B cell (primary cell): ENCODE results near the gene SENP1. TPM values are rescaled to one million over a fixed set of nuclear protein-coding genes. Genes with fewer than 3 reads are reported as not detected.

Experiments
- ATAC-seq: fragments of 200-7000 bp; cut with Tn5 transposase; one replicate; pipeline ENCODE4 v1.10.0; 2021; ENCODE audit warnings: low read depth, mild to moderate bottlenecking, moderate number of reproducible peaks, moderate library complexity
- CTCF ChIA-PET: fragments of 350-600 bp; sonication (Branson Sonifier 250); formaldehyde crosslinking; loops from one replicate; lab custom pipeline; 2021; ENCODE audit warnings: antibody characterized with exemption, inconsistent platforms; lab: Charles Lee
- POLR2A ChIA-PET: fragments of 350-600 bp; sonication (Branson Sonifier 250); formaldehyde crosslinking; loops from one replicate; lab custom pipeline; 2021; ENCODE audit warnings: antibody characterized with exemption; lab: Charles Lee
- DNase-seq: peaks from one replicate; pipeline ENCODE4 v3.0.0; 2013
- H2AFZ ChIP-seq: 2 replicates; pipeline ENCODE4 v1.6.1; 2012; ENCODE audit warnings: mild to moderate bottlenecking, low read depth, low read length; ENCODE audit not compliant: insufficient read depth, poor library complexity, severe bottlenecking
- H3K27ac ChIP-seq, 2 donors: 1 replicate in 1 of 2; 2 replicates in 1 of 2; pipeline ENCODE4 v1.5.1; 2012 to 2013; ENCODE audit warnings: low read length in 2 of 2, mild to moderate bottlenecking in 2 of 2, moderate library complexity in 1 of 2
- H3K27me3 ChIP-seq, 4 experiments: fragments of 200-600 bp in 1 of 4; sonication (generic) in 1 of 4; replicated peaks in 1 of 4; 1 replicate in 2 of 4; 2 replicates in 2 of 4; pipeline versions ENCODE4 v1.6.1 to v1.7.0; 2013 to 2016; ENCODE audit warnings: low read length in 3 of 4, mild to moderate bottlenecking in 2 of 4, mixed read lengths in 1 of 4, moderate library complexity in 1 of 4; ENCODE audit not compliant: insufficient read depth in 4 of 4, control insufficient read depth in 3 of 4; ENCODE audit errors: control extremely low read depth in 1 of 4
- H3K36me3 ChIP-seq, 2 experiments: replicated peaks in 1 of 2; 1 replicate in 1 of 2; 2 replicates in 1 of 2; pipeline versions ENCODE4 v1.6.1 to v1.7.1; 2013; ENCODE audit warnings: low read length in 1 of 2; ENCODE audit not compliant: insufficient read depth in 2 of 2, control insufficient read depth in 1 of 2; ENCODE audit errors: control extremely low read depth in 1 of 2, extremely low read depth in 1 of 2
- H3K4me1 ChIP-seq, 2 donors: fragments of 200-600 bp in 1 of 2; sonication (generic) in 1 of 2; 1 replicate in 1 of 2; 2 replicates in 1 of 2; pipeline versions ENCODE4 v1.5.1 to v1.6.1; 2013 to 2017; ENCODE audit warnings: low read length in 2 of 2; ENCODE audit not compliant: control insufficient read depth in 2 of 2, insufficient read depth in 2 of 2
- H3K4me2 ChIP-seq: replicated peaks from 2 replicates; pipeline ENCODE3; 2012; ENCODE audit warnings: mild to moderate bottlenecking, low read depth, low read length; ENCODE audit not compliant: poor library complexity, severe bottlenecking
- H3K4me3 ChIP-seq, 5 experiments: fragments of 200-600 bp in 1 of 5; sonication (generic) in 1 of 5; 1 replicate in 3 of 5; 2 replicates in 2 of 5; pipeline versions ENCODE4 v1.5.1 to v1.7.0; 2011 to 2016; ENCODE audit warnings: low read length in 4 of 5, mild to moderate bottlenecking in 4 of 5, low read depth in 2 of 5, control low read depth in 1 of 5, moderate library complexity in 1 of 5; ENCODE audit not compliant: insufficient read depth in 1 of 5; ENCODE audit errors: control extremely low read depth in 1 of 5, extremely low read depth in 1 of 5
- H3K79me2 ChIP-seq: fragments of 200-600 bp; sonication (generic); one replicate; pipeline ENCODE4 v1.6.0; 2016; ENCODE audit warnings: low read length; ENCODE audit not compliant: control insufficient read depth, insufficient read depth
- H3K9ac ChIP-seq: fragments of 200-600 bp; sonication (generic); 2 replicates; pipeline ENCODE4 v1.6.1; 2017; ENCODE audit warnings: mild to moderate bottlenecking, low read length, moderate library complexity
- H3K9me3 ChIP-seq, 3 donors: one replicate each; pipeline versions ENCODE4 v1.6.1 to v1.7.1; 2013; ENCODE audit warnings: low read length in 2 of 3; ENCODE audit not compliant: control insufficient read depth in 2 of 3, insufficient read depth in 1 of 3; ENCODE audit errors: control extremely low read depth in 1 of 3
- H4K20me1 ChIP-seq: 2 replicates; pipeline ENCODE4 v1.6.0; 2012; ENCODE audit warnings: mild to moderate bottlenecking, low read length; ENCODE audit not compliant: insufficient read depth, control insufficient read depth, poor library complexity, severe bottlenecking
- H3K27ac Mint-ChIP-seq: one replicate; pipeline ENCODE4 v1.8.0; 2021; ENCODE audit warnings: mixed read lengths
- H3K27me3 Mint-ChIP-seq: one replicate; pipeline ENCODE4 v1.8.0; 2021; ENCODE audit warnings: mixed read lengths
- H3K4me1 Mint-ChIP-seq: one replicate; pipeline ENCODE4 v1.8.0; 2021; ENCODE audit warnings: mixed read lengths
- H3K4me3 Mint-ChIP-seq: one replicate; pipeline ENCODE4 v1.8.0; 2021; ENCODE audit warnings: mixed read lengths
- H3K9me3 Mint-ChIP-seq: one replicate; pipeline ENCODE4 v1.8.0; 2022; ENCODE audit warnings: mixed read lengths; ENCODE audit not compliant: insufficient read depth
- EZH2 ChIP-seq: IDR thresholded peaks from 2 replicates; pipeline ENCODE4 v1.6.1; 2012; ENCODE audit warnings: borderline replicate concordance, low read depth, mild to moderate bottlenecking, moderate library complexity, low read length; ENCODE audit not compliant: insufficient read depth, poor library complexity, severe bottlenecking
- WGBS: methylation state at CpG from one replicate; pipeline ENCODE4 v1.1.5; 2013; ENCODE audit warnings: missing lambda C conversion rate; ENCODE audit not compliant: insufficient coverage; 5-methylcytosine and 5-hydroxymethylcytosine counted together
- intact Hi-C: fragments of 100-400 bp; cut with micrococcal nuclease; formaldehyde crosslinking; loops from one replicate; pipeline ENCODE4 v1.10.0; 2022
- polyA plus RNA-seq: library from polyadenylated mRNA; depleted of rRNA; stranded (reverse); fragments of >200 nt; gene quantifications from 2 replicates; pipeline ENCODE4 v1.2.3, GENCODE V29; 2012
- total RNA-seq, 2 donors: library from RNA; stranded (reverse); fragments of 120-200 nt in 1 of 2; gene quantifications; 1 replicate in 1 of 2; 2 replicates in 1 of 2; pipeline versions ENCODE4 v1.2.3 to v1.2.4, GENCODE V29; 2013 to 2022
- TF ChIP-seq, protein P1 (sequence below): fragments of 200-600 bp; IDR thresholded peaks from one replicate; pipeline ENCODE4 v1.8.0; 2022; ENCODE audit warnings: antibody characterized with exemption, mild to moderate bottlenecking

SENP1 gene
- total and polyA plus RNA-seq, 2 donors (not counting 1 experiment from before 2014, with no cell fraction given), result 7.3 to 44.8 TPM

GRCh38 chr12:48036818-48037217 lies 69.1 kb downstream of the SENP1 start:
- ChIA-PET POLR2A (no interaction called here), CTCF (no interaction called here)
- Histone ChIP-seq H2AFZ (no peak overlapping the region), H3K79me2 (no peaks in the 10 kb centered on the region), H3K27me3 (no peaks in the 10 kb centered on the region), H3K36me3 (no peaks in the 10 kb centered on the region), H3K4me2 (no peak overlapping the region), H4K20me1 (no peaks in the 10 kb centered on the region), H3K27ac (no peak overlapping the region), H3K9me3 (no peaks in the 10 kb centered on the region), H3K4me3 (no peak overlapping the region), H3K4me1 (peaks cover 5 to 13% of the 10 kb centered on the region in 2 donors), H3K9ac (no peak overlapping the region)
- Mint-ChIP-seq H3K27ac (no peak overlapping the region), H3K27me3 (no peaks in the 10 kb centered on the region), H3K9me3 (no peaks in the 10 kb centered on the region), H3K4me3 (no peak overlapping the region), H3K4me1 (peaks cover 20% of the 10 kb centered on the region)
- 90% methylated on average over 3 of the region's 4 CpGs for WGBS
- DNase-seq (no peak), ATAC-seq (no peak)
- intact Hi-C loops, result no loop called here
- TF ChIP-seq, protein P1, sequence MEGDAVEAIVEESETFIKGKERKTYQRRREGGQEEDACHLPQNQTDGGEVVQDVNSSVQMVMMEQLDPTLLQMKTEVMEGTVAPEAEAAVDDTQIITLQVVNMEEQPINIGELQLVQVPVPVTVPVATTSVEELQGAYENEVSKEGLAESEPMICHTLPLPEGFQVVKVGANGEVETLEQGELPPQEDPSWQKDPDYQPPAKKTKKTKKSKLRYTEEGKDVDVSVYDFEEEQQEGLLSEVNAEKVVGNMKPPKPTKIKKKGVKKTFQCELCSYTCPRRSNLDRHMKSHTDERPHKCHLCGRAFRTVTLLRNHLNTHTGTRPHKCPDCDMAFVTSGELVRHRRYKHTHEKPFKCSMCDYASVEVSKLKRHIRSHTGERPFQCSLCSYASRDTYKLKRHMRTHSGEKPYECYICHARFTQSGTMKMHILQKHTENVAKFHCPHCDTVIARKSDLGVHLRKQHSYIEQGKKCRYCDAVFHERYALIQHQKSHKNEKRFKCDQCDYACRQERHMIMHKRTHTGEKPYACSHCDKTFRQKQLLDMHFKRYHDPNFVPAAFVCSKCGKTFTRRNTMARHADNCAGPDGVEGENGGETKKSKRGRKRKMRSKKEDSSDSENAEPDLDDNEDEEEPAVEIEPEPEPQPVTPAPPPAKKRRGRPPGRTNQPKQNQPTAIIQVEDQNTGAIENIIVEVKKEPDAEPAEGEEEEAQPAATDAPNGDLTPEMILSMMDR, result no peak
- TF ChIP-seq EZH2, result no peak

GRCh38 chr12:48034835-48035805 lies 70.8 kb downstream of the SENP1 start:
- Histone ChIP-seq H3K4me3 (no peak overlapping the region), H3K79me2 (no peaks in the 10 kb centered on the region), H3K27ac (no peak overlapping the region), H4K20me1 (no peaks in the 10 kb centered on the region), H3K9me3 (no peaks in the 10 kb centered on the region), H3K36me3 (no peaks in the 10 kb centered on the region), H3K9ac (no peak overlapping the region), H2AFZ (no peak overlapping the region), H3K27me3 (peaks cover 0 to 2% (median 0%) of the 10 kb centered on the region in 4 experiments), H3K4me2 (no peak overlapping the region), H3K4me1 (peaks cover 5 to 13% of the 10 kb centered on the region in 2 donors)
- H3K9me3 Mint-ChIP-seq, result no peaks in the 10 kb centered on the region
- no peak for ATAC-seq
- no peak overlapping the region for H3K4me3 Mint-ChIP-seq
- TF ChIP-seq EZH2, result no peak
- TF ChIP-seq, protein P1, result no peak
- 85% methylated on average over 5 of the region's 8 CpGs for WGBS
- intact Hi-C loops, result no loop called here
- H3K27me3 Mint-ChIP-seq, result no peaks in the 10 kb centered on the region
- ChIA-PET POLR2A (no interaction called here), CTCF (interaction anchor here (1.2 kb wide), 1 partner anchor 13 kb away, joined by 3 read pairs; no protein-coding TSS in a partner anchor)
- DNase-seq, result no peak
- H3K4me1 Mint-ChIP-seq, result peaks cover 20% of the 10 kb centered on the region
- H3K27ac Mint-ChIP-seq, result no peak overlapping the region
